A673 (cell line): ENCODE measurements around the gene ABT1.

ENCODE experiments used
- CTCF ChIP-seq: fragments of 300-800, 200-600 bp; sonication (generic); conservative IDR thresholded peaks from 2 replicates; pipeline ENCODE4 v1.5.1; 2017; ENCODE audit warnings: low read depth, mild to moderate bottlenecking, antibody characterized with exemption, low read length, moderate library complexity, mixed read lengths
- EZH2 ChIP-seq: fragments of 200-600 bp; sonication (generic); IDR thresholded peaks from 2 replicates; pipeline ENCODE4 v1.6.1; 2017; ENCODE audit warnings: borderline replicate concordance, low read depth, mild to moderate bottlenecking, mixed read lengths, antibody characterized with exemption, low read length; ENCODE audit not compliant: poor library complexity, severe bottlenecking

- TF ChIP-seq CTCF (no peak), EZH2 (no peak)
Measured at GRCh38 chr6:26552205-26552604, 44.5 kb upstream of the ABT1 start.
